Hair follicle dermal papilla cell (primary cell): ENCODE results near the gene OSBPL1A. TPM values are rescaled to one million over a fixed set of nuclear protein-coding genes. Genes with fewer than 3 reads are reported as not detected.

Experiments
- small RNA-seq: library from RNA; depleted of rRNA; stranded (forward); fragments of <200 nt; gene quantifications from one replicate; pipeline ENCODE3, GENCODE V24; 2012
- total RNA-seq: library from RNA; depleted of rRNA; stranded (reverse); fragments of >200 nt; gene quantifications from 2 replicates; pipeline ENCODE4 v1.2.3, GENCODE V29; 2012

Gene OSBPL1A
- 49.2 and 54.5 TPM in 2 replicates for total RNA-seq

DNA sequence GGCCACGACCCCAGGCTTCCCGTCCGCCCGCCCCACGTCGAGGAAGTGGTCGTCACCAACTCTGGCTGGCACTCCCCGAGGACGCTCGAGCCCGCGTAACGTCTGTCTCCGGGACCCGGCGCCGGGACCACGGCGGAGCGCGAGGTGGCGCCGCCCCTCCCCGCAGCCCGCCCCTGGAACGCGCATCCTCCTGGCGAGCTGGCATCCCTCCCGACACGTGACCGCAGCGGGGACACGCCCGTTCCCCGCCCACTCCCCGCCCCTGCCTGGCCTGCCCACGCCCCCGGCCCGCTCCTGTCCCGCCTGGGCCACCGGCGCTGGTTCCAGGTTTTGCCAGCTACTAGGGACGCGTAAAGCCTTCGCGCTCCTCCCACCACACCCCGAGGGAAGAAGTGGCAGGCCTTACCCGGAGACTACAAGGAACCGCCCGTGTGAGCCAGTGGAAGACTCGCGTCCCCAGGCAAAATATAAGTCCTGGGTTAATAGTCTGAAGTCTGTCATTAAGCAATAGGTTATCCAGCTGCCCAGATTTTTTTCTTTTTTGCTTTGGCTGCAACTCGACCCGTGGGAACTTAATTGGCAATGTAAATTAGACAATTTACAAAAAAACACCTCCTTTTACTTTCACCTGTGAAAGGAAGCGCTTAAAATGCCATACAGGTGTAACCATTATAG lies at the start of gene OSBPL1A:
Gene OSBPL1A (minus strand): TSS at position 131 of the 675 bp plus-strand sequence. CDS start 20,291 bp downstream, outside the sequence.

GRCh38 chr18:24426398-24427294 lies 29.0 kb upstream of the OSBPL1A start, which contains the start of gene IMPACT:
Gene IMPACT (plus strand): TSS chr18:24426670. CDS start chr18:24426757, 87 bp downstream.

GRCh38 chr18:24138789-24139616 lies 258.6 kb downstream of the OSBPL1A start, which contains the start of gene CABYR:
Gene CABYR (plus strand): TSS chr18:24139062. CDS start chr18:24143115, 4,053 bp downstream.

Small RNAs within 50 kb of the gene (small RNA-seq; reads per million reads assigned to genes)
- gene MIR320C2 (not detected), gene RF00017 (not detected), gene RF00019 (not detected), gene RNA5SP452 (0.71 reads per million, percentile 8 among the genes with 10 or more reads in this experiment), gene RNU5A-6P (not detected), gene RNU6-435P (not detected)

Other genes with a start within 250 kb of the OSBPL1A start
- 39.7 and 41.9 TPM in 2 replicates for gene IMPACT, start 28.8 kb upstream of the OSBPL1A start, total RNA-seq
- gene HRH4, start 62.8 kb upstream of the OSBPL1A start, total RNA-seq, result not detected in 2 replicates